GM12801 (cell line): ENCODE results near the gene APLF.

Source experiments
- CTCF ChIP-seq: IDR thresholded peaks from one replicate; pipeline ENCODE4 v1.5.1; 2011; ENCODE audit warnings: control low read depth; ENCODE audit not compliant: insufficient read length; ENCODE audit errors: extremely low read depth

Gene APLF

GRCh38 chr2:68568116-68568515 is 100.7 kb downstream of the APLF start:
- TF ChIP-seq CTCF, result no peak

GRCh38 chr2:68569604-68570003 is 102.2 kb downstream of the APLF start:
- no peak for TF ChIP-seq CTCF

GRCh38 chr2:68574202-68574791 is 106.9 kb downstream of the APLF start:
- no peak for TF ChIP-seq CTCF

GRCh38 chr2:68577183-68577582 is 109.8 kb downstream of the APLF start:
- TF ChIP-seq CTCF, result no peak

GRCh38 chr2:68579689-68580088 is 112.3 kb downstream of the APLF start:
- TF ChIP-seq CTCF, result no peak

- no peak for TF ChIP-seq CTCF
Observed at GRCh38 chr2:68588589-68588988, 121.2 kb downstream of the APLF start.

- TF ChIP-seq CTCF, result no peak
Observed at GRCh38 chr2:68589963-68590362, 122.6 kb downstream of the APLF start.
